OCI-LY1 (cell line): ENCODE measurements around the gene C19orf85.

ENCODE experiments used
- H2AFZ ChIP-seq: fragments of 200-600 bp; sonication (generic), shearing (Covaris generic); 2 replicates; pipeline ENCODE4 v1.6.0; 2014; ENCODE audit warnings: antibody characterized with exemption, mild to moderate bottlenecking, low read length
- H3F3A ChIP-seq: fragments of 200-600 bp; sonication (generic), shearing (Covaris generic); 2 replicates; pipeline ENCODE4 v1.6.0; 2014; ENCODE audit warnings: mild to moderate bottlenecking, antibody characterized with exemption, low read length, moderate library complexity; ENCODE audit not compliant: insufficient read depth
- H3K27ac ChIP-seq: fragments of 200-600 bp; sonication (generic); 2 replicates; pipeline ENCODE4 v1.5.1; 2014; ENCODE audit warnings: low read length, mixed run types, mild to moderate bottlenecking, low read depth; ENCODE audit not compliant: poor library complexity, severe bottlenecking
- H3K27me3 ChIP-seq: fragments of 200-600 bp; sonication (generic); 2 replicates; pipeline ENCODE4 v1.6.0; 2014; ENCODE audit warnings: antibody characterized with exemption, mild to moderate bottlenecking, low read length, moderate library complexity; ENCODE audit not compliant: insufficient read depth
- H3K36me3 ChIP-seq: fragments of 200-600 bp; sonication (generic); 2 replicates; pipeline ENCODE4 v1.6.1; 2014; ENCODE audit warnings: mild to moderate bottlenecking, antibody characterized with exemption, low read length, moderate library complexity, mixed read lengths; ENCODE audit not compliant: insufficient read depth
- H3K4me1 ChIP-seq: fragments of 200-600 bp; sonication (generic); 2 replicates; pipeline ENCODE4 v1.5.1; 2014; ENCODE audit warnings: mild to moderate bottlenecking, low read length, moderate library complexity; ENCODE audit not compliant: insufficient read depth, severe bottlenecking
- H3K4me2 ChIP-seq: fragments of 200-600 bp; sonication (generic), shearing (Covaris generic); 2 replicates; pipeline ENCODE4 v1.6.1; 2014; ENCODE audit warnings: low read length
- H3K4me3 ChIP-seq: fragments of 200-600 bp; sonication (generic); 2 replicates; pipeline ENCODE4 v1.5.1; 2014; ENCODE audit warnings: low read length, low read depth, mild to moderate bottlenecking, mixed read lengths; ENCODE audit not compliant: poor library complexity, severe bottlenecking
- H3K79me2 ChIP-seq: fragments of 200-600 bp; shearing (Covaris generic); 2 replicates; pipeline ENCODE4 v1.6.1; 2016; ENCODE audit warnings: mixed run types, low read length, mixed read lengths; ENCODE audit not compliant: insufficient read depth
- H3K9ac ChIP-seq: fragments of 200-600 bp; sonication (generic), shearing (Covaris generic); 2 replicates; pipeline ENCODE4 v1.6.1; 2014; ENCODE audit warnings: mild to moderate bottlenecking, low read length, mixed read lengths
- H3K9me2 ChIP-seq: fragments of 200-600 bp; sonication (generic), shearing (Covaris generic); 2 replicates; pipeline ENCODE4 v1.6.1; 2014; ENCODE audit warnings: low read depth, mild to moderate bottlenecking, low read length, mixed read lengths
- H3K9me3 ChIP-seq: fragments of 200-600 bp; shearing (Covaris generic); 2 replicates; pipeline ENCODE4 v1.6.1; 2014; ENCODE audit warnings: low read length, mixed read lengths
- H4K20me1 ChIP-seq: fragments of 200-600 bp; sonication (generic), shearing (Covaris generic); 2 replicates; pipeline ENCODE4 v1.6.0; 2016; ENCODE audit warnings: mild to moderate bottlenecking, low read length; ENCODE audit not compliant: insufficient read depth
- EZH2 ChIP-seq: fragments of 200-600 bp; sonication (generic), shearing (Covaris generic); IDR thresholded peaks from 2 replicates; pipeline ENCODE4 v1.8.0; 2017; ENCODE audit warnings: borderline replicate concordance, mixed run types, mild to moderate bottlenecking, antibody characterized with exemption, low read length, moderate library complexity, mixed read lengths
- TF ChIP-seq, protein P1 (sequence below): fragments of 200-600 bp; sonication (generic), shearing (Covaris generic); IDR thresholded peaks from 2 replicates; pipeline ENCODE4 v1.5.1; 2017; ENCODE audit warnings: mild to moderate bottlenecking, antibody characterized with exemption, low read length, moderate library complexity, mixed read lengths

Gene C19orf85

DNA sequence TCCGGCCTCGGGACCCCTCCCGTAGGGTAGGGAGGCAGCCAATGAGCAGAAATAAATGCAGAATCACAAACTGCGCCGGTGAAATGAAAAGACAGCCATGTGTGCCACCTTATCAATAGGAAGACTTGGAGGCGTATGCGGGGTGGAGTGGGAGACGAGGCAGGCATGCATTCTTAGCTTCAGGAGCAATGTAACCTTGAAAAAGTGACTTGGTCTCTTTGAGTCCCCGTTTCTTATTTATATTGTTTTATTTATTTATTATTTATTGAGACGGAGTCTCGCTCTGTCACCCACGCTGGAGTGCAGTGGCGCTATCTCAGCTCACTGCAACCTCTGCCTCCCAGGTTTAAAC lies 39.7 kb upstream of the C19orf85 start:
- no peaks in the 10 kb centered on the region for H3K79me2 ChIP-seq
- peaks cover 4% of the 10 kb centered on the region; the same call in 1 of the 2 replicates for H3K27me3 ChIP-seq
- no peaks in the 10 kb centered on the region for H3K9me3 ChIP-seq
- no peaks in the 10 kb centered on the region for H3K9me2 ChIP-seq
- no peak overlapping the region for H3K27ac ChIP-seq
- H3F3A ChIP-seq: no peaks in the 10 kb centered on the region
- H2AFZ ChIP-seq: no peak overlapping the region
- H3K9ac ChIP-seq: no peak overlapping the region
- H3K4me3 ChIP-seq: peak overlapping the region; percentile 25
- H3K4me2 ChIP-seq: peak overlapping the region; percentile 56; the same call in 1 of the 2 replicates
- no peaks in the 10 kb centered on the region for H3K36me3 ChIP-seq
- TF ChIP-seq EZH2: no peak
- TF ChIP-seq, protein P1, sequence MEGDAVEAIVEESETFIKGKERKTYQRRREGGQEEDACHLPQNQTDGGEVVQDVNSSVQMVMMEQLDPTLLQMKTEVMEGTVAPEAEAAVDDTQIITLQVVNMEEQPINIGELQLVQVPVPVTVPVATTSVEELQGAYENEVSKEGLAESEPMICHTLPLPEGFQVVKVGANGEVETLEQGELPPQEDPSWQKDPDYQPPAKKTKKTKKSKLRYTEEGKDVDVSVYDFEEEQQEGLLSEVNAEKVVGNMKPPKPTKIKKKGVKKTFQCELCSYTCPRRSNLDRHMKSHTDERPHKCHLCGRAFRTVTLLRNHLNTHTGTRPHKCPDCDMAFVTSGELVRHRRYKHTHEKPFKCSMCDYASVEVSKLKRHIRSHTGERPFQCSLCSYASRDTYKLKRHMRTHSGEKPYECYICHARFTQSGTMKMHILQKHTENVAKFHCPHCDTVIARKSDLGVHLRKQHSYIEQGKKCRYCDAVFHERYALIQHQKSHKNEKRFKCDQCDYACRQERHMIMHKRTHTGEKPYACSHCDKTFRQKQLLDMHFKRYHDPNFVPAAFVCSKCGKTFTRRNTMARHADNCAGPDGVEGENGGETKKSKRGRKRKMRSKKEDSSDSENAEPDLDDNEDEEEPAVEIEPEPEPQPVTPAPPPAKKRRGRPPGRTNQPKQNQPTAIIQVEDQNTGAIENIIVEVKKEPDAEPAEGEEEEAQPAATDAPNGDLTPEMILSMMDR: no peak
- peaks cover 6% of the 10 kb centered on the region for H3K4me1 ChIP-seq
- no peaks in the 10 kb centered on the region for H4K20me1 ChIP-seq

DNA sequence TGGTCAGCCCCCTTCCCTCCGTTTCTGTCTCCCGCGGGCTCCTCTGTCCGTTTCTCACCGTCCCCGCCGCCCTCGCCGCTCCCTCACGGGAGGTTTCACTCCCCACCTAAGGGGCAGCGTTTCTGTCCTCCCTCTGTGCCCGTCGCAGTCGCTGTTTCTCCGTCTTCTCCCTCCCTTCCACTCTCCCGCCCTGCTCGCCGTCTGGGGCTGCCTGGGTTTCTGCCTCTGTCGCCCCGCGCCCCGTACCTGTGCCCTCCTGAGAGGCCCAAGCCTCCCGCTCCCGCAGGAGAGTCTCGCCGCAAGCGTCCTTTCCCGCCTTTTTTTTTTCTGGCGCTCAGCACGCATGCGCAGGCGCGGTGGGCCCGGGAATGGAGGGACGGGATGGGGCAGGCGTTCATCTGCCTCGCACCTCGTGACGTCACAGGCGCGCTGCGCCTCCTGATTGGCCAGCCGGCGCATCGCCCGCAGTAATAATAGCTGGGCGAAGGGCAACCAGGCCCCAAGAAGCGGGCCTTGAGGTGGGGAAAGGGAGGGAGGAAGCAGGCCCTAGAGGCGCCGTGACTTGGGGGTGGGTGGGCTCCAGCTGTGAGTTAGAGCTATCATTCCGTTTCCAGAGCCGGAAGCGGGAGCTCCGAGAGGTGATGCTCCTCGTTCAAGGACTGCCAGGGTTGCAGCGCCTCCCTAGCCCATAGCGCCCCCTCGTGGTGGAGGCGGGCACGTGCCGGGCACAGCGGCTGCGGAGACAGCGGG lies 39.1 kb upstream of the C19orf85 start:
- H3K4me1 ChIP-seq: peaks cover 6% of the 10 kb centered on the region
- H3K36me3 ChIP-seq: no peaks in the 10 kb centered on the region
- no peaks in the 10 kb centered on the region for H3K79me2 ChIP-seq
- no peak overlapping the region for H3K9ac ChIP-seq
- H2AFZ ChIP-seq: no peak overlapping the region
- no peak overlapping the region for H3K27ac ChIP-seq
- no peak for TF ChIP-seq EZH2
- TF ChIP-seq, protein P1: peak; percentile 92
- peaks cover 4% of the 10 kb centered on the region; the same call in 1 of the 2 replicates for H3K27me3 ChIP-seq
- H3K4me2 ChIP-seq: peak overlapping the region; percentile 56
- peak overlapping the region; percentile 25 for H3K4me3 ChIP-seq
- no peaks in the 10 kb centered on the region for H3K9me3 ChIP-seq
- no peaks in the 10 kb centered on the region for H3F3A ChIP-seq
- no peaks in the 10 kb centered on the region for H4K20me1 ChIP-seq
- no peaks in the 10 kb centered on the region for H3K9me2 ChIP-seq

DNA sequence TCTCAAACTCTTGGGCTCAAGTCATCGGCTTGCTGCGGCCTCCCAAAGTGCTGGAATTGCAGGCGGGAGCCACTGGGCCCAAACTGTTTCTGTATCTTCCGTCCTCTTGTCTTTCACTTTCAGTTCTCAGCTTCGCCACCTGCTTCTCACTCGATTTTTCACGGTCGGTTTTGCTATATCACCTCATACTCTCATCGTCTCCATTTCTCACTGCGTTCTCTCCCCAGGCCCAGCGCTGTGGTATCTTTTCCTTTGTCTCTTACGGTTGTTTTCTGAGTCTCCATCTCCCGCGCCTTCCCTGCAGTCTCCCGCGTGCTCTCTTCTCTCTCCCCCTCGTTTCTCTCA lies 38.6 kb upstream of the C19orf85 start:
- peaks cover 6% of the 10 kb centered on the region for H3K4me1 ChIP-seq
- H3K36me3 ChIP-seq: no peaks in the 10 kb centered on the region
- no peak overlapping the region for H3K27ac ChIP-seq
- no peak overlapping the region for H2AFZ ChIP-seq
- no peaks in the 10 kb centered on the region for H3K9me2 ChIP-seq
- H3K9me3 ChIP-seq: no peaks in the 10 kb centered on the region
- H3K79me2 ChIP-seq: no peaks in the 10 kb centered on the region
- no peak overlapping the region for H3K9ac ChIP-seq
- no peak overlapping the region for H3K4me2 ChIP-seq
- H3K27me3 ChIP-seq: peaks cover 4% of the 10 kb centered on the region; the same call in 1 of the 2 replicates
- TF ChIP-seq, protein P1: no peak
- TF ChIP-seq EZH2: no peak
- no peaks in the 10 kb centered on the region for H4K20me1 ChIP-seq
- H3K4me3 ChIP-seq: no peak overlapping the region
- no peaks in the 10 kb centered on the region for H3F3A ChIP-seq
